Measurements from ENCODE around the gene C1QTNF12.

The C1QTNF12 gene

GRCh38 chr1:1246577-1247340 lies at the start of gene C1QTNF12:
Gene C1QTNF12, minus strand, starts transcription at chr1:1246722. Its CDS starts 32 bp downstream, at chr1:1246690.
- DNase-seq = no peak

GRCh38 chr1:1295154-1295923 lies 48.8 kb upstream of the C1QTNF12 start:
- no peak for DNase-seq

GRCh38 chr1:1294250-1294890 lies 47.8 kb upstream of the C1QTNF12 start:
- no peak for DNase-seq

- DNase-seq = no peak
Measured at GRCh38 chr1:1293263-1294249, 47.0 kb upstream of the C1QTNF12 start.

- DNase-seq = no peak
Measured at GRCh38 chr1:1292851-1293250, 46.3 kb upstream of the C1QTNF12 start.

GRCh38 chr1:1292442-1292779 lies 45.9 kb upstream of the C1QTNF12 start:
- no peak for DNase-seq

GRCh38 chr1:1291548-1292441 lies 45.3 kb upstream of the C1QTNF12 start:
- DNase-seq = no peak

GRCh38 chr1:1291023-1291528 lies 44.6 kb upstream of the C1QTNF12 start:
- DNase-seq = no peak

- DNase-seq = peak; percentile 52
Measured at GRCh38 chr1:1290238-1290731, 43.8 kb upstream of the C1QTNF12 start.

- DNase-seq = no peak
Measured at GRCh38 chr1:1287288-1288110, 41.0 kb upstream of the C1QTNF12 start.

- no peak for DNase-seq
Measured at GRCh38 chr1:1286313-1287261, 40.1 kb upstream of the C1QTNF12 start.

GRCh38 chr1:1285611-1286311 lies 39.2 kb upstream of the C1QTNF12 start:
- no peak for DNase-seq

GRCh38 chr1:1285102-1285571 lies 38.6 kb upstream of the C1QTNF12 start:
- DNase-seq = no peak

- DNase-seq = no peak
Measured at GRCh38 chr1:1284221-1285101, 37.9 kb upstream of the C1QTNF12 start.

- DNase-seq = no peak
Measured at GRCh38 chr1:1283821-1284220, 37.3 kb upstream of the C1QTNF12 start.

GRCh38 chr1:1282998-1283397 lies 36.5 kb upstream of the C1QTNF12 start:
- DNase-seq = no peak
